NCI-H2171 (cell line): ENCODE results near the gene GZMM.
A peak's percentile ranks its signal among the peaks of the same experiment; 100 is the strongest.

ENCODE experiments used
- DNase-seq: peaks from one replicate; lab custom pipeline; 2025; lab: John Stamatoyannopoulos, UW

The GZMM gene

DNA sequence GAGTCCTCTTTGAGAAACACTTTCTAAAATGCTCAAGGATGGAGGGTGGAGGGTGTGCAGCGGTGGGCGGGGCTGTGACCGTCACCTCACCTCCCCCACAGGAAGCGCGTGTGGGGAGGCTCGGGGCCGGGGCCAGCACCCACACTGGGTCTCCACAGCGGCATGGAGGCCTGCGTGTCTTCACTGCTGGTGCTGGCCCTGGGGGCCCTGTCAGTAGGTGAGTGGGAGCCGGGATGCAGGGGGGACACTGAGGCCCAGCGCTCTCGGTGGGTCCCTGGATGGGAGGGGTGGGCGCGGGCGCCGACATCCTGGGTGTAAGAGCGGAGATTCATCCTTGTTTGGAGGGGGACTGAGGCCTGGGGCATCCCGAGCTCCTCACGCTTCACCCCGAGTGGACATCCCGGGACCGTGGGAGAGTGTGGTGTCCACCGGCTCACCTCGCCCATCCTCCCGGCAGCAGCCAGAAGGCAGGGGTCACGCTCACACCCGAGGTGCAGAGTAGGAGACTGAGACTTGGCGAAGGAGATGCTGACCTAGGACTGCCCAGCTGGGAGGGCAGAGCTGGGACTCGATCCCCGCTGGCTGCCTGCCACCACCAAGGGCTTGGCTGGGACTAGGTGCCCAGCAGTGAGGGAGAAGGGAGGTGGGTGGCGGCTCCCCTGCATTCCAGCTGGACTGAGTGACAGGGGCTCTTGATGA, at the start of gene GZMM:
GZMM (plus strand) TSS at position 144 of the 699 bp plus-strand sequence; CDS start at position 163, 19 bp downstream.
- no peak for DNase-seq

DNA sequence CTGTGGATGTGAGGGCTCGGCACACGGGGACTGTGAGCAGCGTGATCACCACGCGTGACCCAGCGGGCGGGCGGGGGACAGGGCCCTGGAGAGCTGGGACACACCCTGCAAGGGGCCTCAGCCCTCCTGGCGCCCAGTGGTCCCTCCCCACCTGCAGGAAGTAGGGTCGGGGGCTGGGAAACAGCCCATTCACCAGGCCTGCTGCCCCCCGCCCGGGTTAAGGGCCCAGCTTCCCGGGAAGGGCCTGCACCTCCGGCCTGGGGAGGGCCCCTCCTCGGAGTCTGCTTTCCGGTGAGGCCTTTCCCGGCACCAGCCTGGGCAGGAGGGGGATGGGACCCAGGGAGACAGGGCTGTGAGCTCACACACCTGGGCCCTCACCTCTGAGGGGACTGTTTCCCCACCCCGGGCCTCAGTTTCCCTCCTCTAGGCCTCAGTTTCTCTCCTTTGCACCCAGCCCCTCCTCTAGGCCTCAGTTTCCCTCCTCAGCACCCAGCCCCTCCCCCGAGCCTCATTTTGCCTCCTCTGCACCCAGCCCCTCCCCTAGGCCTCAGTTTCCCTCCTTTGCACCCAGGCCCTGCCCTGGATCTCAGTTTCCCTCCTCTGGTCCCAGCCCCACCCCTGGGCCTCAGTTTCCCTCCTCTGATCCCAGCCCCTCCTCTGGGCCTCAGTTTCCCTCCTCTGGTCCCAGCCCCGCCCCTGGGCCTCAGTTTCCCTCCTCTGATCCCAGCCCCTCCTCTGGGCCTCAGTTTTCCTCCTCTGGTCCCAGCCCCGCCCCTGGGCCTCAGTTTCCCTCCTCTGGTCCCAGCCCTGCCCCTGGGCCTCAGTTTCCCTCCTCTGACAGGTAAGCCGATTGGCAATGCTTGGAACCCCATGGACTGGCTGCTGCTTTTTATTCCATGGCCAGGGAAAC, 49.4 kb upstream of the GZMM start:
- no peak for DNase-seq

DNA sequence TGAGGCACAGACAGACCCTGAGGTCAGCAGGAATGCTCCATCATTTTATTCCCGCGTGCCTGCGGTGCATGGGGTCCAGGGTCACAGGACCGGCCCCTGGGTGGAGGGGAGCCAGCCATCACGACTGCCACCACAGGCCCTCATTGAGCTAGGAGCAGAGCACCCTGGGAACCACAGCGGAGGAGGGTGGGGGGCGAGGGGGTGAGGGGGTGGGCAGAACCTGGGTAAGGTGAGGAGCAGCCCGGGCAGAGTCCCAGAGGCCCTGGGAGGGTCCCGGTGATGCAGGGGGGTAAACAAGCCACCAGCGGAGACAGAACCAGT, 48.8 kb upstream of the GZMM start:
- no peak for DNase-seq

DNA sequence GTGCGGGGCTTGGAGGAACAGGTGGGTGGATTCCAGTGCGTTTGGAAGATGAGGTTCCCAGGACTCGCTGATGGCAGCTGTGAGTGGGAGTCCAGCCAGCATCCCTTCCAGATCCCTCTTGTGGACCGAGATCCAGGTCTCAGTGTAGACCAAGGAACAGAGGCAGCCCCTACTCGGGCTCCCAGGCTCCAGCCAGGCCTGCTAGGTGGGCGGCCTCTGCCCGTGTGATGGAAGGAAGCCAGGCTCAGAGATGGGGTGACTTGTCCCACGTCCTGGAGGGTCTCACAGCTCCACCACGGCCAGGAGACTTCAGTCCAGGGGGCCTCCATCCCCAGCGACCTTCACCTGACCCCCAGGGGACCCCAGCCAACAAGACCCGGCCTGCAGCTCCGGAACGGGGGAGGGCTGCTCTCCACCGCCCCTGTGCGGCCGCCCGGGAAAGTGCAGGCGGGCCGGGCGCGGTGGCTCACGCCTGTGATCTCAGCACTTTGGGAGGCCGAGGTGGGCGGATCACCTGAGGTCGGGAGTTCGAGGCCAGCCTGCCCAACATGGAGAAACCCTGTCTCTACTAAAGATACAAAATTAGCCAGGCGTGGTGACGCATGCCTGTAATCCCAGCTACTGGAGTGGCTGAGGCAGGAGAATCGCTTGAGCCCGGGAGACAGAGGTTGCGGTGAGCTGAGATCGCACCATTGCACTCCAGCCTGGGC, 48.3 kb upstream of the GZMM start:
- no peak for DNase-seq

DNA sequence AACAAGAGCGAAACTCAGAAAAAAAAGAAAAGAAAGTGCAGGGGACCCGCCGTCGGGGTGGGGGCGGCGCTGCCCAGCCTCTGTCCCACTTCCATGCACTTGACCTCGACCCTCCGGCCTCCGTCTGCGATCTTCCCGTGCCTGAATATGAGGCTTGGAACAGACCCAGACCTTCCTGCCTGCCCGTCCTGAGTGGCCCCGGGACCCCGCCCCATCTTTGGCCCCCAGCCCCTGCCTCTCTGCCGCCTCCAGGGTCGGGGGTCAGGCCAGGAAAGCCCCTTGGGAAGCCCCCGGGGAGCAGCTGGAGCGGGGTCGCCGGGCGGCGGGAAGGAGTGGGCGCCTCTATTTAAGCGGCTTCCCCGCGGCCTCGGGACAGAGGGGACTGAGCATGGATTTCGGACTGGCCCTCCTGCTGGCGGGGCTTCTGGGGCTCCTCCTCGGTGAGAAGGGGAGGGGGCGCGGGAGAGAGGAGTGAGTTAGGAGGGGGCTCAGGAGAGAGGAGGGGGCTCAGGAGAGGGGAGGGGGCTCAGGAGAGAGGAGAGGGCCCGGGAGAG, 47.7 kb upstream of the GZMM start, which contains the start of gene MADCAM1:
MADCAM1 (plus strand) TSS at position 375 of the 554 bp plus-strand sequence; CDS start at position 389, 14 bp downstream.
- DNase-seq = no peak

DNA sequence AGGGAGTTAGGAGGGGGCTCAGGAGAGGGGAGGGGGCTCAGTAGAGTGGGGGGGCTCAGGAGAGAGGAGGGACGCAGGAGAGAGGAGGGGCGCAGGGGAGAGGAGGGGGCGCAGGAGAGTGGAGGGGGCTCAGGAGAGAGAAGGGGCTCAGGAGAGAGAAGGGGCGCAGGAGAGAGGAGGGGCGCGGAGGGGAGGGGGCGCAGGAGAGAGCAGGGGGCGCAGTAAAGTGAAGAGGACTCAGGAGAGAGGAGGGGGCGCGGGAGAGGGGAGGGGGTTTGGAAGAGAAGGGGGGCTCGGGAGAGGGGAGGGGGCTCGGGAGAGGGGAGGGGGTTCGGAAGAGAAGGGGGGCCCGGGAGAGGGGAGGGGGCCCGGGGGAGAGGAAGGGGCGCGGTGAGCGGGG, 46.9 kb upstream of the GZMM start:
- no peak for DNase-seq

DNA sequence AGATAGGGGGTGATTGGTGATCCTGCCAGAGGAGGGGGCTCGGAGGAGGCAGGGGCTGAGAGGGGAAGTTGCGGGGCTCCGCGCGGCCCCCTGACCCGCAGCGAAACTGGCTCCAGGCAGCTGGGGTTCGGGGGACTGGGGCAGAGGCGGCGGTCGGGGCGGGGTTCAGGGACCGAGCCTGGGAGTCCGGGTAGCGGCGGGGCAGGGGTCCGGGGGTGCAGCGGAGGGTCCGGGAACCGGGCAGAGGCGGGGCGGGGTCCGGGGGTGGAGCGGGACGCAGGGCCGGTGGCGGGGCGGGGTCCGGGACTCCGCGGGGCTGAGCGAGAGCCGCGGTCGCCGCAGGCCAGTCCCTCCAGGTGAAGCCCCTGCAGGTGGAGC, 46.4 kb upstream of the GZMM start:
- no peak for DNase-seq

DNA sequence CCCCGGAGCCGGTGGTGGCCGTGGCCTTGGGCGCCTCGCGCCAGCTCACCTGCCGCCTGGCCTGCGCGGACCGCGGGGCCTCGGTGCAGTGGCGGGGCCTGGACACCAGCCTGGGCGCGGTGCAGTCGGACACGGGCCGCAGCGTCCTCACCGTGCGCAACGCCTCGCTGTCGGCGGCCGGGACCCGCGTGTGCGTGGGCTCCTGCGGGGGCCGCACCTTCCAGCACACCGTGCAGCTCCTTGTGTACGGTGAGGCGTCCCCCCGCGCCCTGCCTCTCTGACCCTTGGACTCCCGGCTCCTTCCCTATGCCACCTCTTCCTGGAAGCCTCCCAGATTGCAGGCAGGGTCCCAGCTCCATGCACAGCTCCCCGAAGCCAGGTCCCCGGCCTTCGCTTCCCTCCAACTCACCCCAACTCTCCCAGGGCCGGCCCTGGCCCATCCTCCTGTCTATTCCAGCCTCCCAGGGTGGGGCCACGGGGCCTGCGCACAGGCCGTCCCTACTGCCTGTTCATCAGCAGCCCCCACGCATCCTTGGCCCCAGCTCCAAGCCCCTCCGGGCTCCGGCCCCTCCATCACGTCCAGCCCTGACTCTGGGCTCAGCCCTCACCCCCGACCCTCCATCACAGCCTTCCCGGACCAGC, 45.9 kb upstream of the GZMM start:
- DNase-seq = no peak

DNA sequence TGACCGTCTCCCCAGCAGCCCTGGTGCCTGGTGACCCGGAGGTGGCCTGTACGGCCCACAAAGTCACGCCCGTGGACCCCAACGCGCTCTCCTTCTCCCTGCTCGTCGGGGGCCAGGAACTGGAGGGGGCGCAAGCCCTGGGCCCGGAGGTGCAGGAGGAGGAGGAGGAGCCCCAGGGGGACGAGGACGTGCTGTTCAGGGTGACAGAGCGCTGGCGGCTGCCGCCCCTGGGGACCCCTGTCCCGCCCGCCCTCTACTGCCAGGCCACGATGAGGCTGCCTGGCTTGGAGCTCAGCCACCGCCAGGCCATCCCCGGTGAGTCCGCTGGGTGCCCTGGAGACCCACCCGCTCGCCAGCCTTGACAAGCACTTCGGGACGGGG, 45.4 kb upstream of the GZMM start:
- no peak for DNase-seq

DNA sequence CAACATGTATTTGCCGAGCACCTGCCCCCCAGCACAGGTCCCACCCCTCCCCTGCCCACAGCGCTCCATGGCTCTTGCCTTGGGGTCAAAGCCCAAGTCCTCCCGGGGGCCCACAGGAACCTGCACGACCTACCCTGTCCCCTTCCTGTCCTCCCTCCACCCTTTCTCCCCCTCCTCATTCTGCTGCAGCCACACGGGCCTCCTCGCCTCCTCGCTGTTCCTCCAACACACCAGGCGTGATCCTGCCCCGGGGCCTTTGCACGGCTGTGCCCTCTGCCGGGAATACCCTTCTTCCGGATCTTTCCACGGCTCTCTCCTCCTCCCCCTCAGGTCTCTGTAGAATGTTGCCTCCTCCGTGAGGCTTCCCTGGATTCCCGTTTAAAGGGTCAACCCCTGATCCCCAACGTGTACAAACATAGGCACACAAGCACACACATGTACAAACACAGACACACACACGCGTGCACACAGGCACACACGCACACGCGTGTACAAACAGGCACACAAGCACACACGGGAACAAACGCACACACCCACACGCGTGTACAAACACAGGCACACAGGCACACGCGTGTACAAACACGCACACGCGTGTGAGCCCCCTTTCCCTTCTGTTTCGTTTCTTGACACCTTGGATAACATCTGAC, 44.8 kb upstream of the GZMM start:
- no peak for DNase-seq

DNA sequence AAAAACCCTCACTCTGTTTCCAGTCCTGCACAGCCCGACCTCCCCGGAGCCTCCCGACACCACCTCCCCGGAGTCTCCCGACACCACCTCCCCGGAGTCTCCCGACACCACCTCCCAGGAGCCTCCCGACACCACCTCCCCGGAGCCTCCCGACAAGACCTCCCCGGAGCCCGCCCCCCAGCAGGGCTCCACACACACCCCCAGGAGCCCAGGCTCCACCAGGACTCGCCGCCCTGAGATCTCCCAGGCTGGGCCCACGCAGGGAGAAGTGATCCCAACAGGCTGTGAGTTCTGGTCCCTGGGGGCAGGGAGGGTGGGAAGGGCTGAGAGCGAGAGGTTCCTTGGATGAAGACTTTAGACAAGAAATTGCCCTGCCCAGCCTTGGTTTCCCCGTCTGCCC, 42.2 kb upstream of the GZMM start:
- no peak for DNase-seq

DNA sequence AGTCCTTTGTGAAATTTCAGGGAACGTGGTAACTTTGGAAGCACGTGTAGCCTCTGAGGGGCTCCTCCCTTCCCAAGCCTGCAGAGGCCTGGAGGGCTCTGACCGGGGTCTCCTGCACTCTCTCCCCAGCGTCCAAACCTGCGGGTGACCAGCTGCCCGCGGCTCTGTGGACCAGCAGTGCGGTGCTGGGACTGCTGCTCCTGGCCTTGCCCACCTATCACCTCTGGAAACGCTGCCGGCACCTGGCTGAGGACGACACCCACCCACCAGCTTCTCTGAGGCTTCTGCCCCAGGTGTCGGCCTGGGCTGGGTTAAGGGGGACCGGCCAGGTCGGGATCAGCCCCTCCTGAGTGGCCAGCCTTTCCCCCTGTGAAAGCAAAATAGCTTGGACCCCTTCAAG, 39.2 kb upstream of the GZMM start:
- DNase-seq = no peak

DNA sequence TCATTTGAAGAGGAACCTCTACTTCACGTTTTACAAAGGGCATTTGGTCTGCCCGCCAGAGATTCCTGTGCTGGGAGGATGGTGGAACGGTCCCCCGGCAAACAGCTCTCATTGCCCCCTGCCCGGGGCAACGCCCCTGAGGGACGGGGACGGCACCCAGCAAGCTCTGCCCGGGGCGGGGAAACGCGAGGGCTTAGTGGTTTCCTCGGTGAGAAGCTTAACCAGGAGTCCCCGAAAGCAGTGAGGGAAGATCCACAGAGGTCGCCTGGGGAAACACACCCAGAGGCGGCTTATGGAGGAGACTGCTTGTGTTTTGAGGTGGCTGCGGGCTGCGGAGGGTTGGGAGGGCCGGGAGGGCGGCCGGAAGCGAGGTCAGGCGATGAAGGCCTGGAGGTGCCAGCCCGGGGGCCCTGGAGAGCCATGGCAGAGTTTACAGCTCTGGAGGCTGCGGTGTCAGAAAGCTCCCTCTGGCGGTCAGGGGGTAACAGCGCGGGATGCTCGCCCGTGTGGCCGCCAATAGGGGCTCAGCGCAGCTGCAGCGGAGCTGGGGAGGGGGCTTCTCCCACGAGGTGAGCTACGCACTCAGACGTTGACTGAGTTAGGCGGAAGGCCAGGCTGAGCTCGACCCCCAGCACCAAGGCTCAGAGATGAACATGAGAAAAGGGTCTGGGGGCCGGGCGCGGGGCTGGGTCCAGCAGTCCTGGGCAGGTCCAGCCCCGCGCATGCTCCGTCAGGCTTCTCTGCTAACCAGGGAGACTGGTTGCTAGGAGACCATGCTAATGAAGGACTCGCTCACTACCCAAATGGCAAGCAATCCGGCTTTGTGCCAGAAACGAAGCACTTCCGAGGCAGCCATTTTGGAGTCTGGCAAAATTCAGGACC, 37.2 kb upstream of the GZMM start:
- peak; percentile 100 for DNase-seq

DNA sequence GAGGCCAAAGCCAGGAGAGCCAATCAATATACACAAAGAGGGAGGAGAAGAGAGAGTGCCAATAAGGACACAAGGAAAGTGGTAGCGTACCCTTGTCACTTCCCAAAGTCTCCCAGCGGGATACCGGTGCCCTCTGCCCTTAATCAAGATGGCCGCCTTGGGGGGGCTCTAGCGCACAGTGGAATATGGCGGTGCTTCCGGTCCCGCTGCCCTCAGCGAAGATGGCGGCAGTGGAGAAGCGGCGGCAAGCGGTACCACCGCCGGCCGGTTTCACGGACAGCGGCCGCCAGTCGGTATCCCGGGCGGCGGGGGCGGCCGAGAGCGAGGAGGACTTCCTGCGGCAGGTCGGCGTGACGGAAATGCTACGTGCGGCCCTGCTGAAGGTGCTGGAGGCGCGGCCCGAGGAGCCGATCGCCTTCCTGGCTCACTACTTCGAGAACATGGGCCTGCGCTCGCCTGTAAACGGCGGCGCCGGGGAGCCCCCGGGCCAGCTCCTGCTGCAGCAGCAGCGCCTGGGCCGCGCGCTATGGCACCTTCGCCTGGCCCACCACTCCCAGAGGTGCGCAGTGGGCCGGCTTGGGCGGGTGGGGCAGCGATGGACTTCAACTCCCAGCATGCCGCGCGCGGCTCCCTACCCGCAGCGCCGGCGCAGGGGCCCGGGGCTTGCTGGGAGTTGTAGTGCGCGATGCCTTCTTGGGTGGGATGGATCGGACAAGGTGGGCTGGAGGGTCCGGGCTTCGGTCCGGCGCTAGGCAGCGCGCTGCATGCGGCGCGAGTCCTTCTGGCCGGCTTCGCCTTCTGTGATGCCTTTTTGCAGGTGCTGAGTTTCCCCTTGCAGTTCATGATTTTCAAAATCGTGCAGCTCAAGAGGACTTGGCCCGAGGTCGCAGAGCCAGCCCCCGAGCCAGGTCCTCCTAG, 36.3 kb upstream of the GZMM start, which contains the start of gene TPGS1:
TPGS1 (plus strand) TSS at position 212 of the 918 bp plus-strand sequence; CDS start at position 222, 10 bp downstream.
- peak; percentile 100 for DNase-seq

DNA sequence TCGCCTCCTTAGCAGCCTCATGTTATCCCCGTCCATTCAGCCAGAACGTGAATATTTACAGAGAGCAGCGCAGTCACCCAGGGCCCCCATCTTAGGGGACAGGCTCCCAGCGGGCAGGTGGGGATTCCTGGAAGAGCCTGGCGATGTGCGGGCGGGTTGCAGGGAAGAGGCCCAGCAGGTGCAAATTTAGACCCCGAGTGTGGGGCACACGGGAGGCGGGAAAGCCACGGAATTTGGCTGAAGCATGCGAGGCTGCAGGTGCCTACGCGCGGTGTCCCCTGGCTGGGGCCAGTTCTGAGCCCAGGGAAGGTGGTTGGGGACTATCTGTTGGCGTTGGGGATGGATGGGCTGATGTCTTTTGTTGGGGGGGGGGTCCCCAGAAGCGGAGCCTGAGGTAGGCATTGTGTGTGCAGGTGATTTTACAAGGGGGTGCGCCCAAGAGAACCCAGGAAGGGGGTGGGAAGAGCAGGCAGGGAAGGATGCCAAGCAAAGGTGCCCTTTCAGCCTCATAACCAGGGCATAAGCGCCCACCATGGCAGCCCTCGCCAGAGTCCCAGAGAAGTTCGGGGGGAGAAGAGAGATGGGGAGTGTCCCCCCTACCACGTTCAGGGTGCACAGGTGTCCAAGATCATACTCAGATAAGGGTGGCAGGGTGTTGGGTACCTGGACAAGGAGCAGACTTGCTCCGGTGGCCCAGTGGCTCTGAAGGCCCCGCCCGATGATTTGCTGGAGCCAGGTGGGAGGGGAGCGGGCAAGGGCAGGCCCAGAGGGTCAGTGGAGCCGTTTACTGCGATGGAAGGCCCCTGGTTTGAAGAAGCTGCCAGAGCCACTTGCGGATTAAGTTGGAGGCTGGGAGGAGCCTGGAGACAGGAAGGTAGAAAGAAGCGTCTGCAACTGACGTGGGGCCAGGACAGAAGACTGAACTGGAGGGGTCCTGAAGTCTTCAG, 35.4 kb upstream of the GZMM start:
- no peak for DNase-seq

DNA sequence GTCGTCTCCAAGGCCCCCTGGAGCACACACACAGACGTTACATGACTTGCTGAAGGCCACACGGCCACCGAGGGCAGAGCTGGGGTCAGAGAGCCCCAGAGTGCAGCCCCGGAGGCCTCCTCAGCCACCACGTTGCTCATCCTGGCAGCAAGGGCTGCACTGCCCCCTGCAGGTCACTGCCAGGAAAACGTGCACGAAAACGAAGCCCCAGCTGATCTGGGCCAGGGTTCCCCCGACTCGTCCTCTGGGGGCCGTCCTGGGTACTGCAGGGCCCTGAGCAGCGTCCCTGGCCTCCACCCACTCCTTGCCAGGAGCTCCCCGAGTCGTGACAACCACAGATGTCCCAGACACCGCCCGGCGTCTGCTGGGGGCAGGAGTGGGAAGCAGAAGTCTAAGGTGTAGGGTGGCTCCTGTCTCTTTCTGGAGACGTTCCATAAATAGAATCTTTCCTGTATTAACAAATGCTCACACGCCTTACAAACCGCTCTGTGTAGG, 33.2 kb upstream of the GZMM start:
- peak; percentile 83 for DNase-seq

DNA sequence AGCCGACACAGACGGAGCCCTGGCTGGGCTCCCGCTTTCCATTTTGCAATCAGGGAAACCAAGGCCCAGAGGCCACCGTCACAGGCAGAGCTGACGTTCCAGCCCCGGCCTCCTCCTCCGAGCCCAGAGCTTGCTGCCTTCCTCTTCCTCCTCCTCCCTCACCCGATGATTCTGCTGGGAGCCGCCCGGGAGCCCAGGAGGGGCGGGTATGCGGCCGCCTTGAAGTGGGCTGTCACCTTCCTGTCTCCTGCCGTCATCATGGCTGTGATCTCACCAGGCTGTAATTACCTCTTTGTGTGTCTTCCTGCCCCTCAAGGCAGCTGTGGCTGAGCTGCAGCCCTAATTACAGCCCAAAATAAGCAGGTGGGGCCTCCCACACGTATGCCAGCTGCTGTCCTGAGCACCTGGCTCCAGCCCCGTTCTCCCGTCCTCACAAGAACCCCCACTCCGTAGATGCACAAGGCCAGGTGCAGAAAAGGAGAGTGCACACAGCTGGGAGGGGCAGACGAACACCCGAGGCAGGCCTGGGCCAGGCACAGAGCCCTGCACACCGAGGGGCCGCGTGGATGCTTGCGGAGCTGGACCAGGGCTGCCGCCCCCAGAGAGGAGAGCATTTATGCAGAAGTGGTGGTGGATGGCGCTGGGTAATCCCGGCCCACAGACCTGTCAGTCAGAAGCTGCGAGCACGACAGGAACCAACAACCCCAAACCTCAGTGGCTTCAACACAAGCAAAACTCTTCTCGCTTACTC, 32.6 kb upstream of the GZMM start:
- DNase-seq = peak; percentile 85
